Endothelial cell of umbilical vein (primary cell): ENCODE results near the gene ARHGAP28. TPM values are rescaled to one million over a fixed set of nuclear protein-coding genes. Genes with fewer than 3 reads are reported as not detected.

Experiments used
- BruUV-seq: library from RNA; stranded (reverse); fragments of 400-500 nt; replicated peaks from 2 replicates; lab custom pipeline; 2021; lab: Mats Ljungman, UMichigan
- CTCF ChIA-PET: fragments of 300-600, 350-600 bp; sonication (Branson Sonifier 250); formaldehyde crosslinking; loops from one replicate; lab custom pipeline; 2021; ENCODE audit warnings: antibody characterized with exemption, inconsistent platforms; lab: Charles Lee
- POLR2A ChIA-PET: fragments of 300-600, 350-600 bp; sonication (Branson Sonifier 250); formaldehyde crosslinking; loops from one replicate; lab custom pipeline; 2021; ENCODE audit warnings: antibody characterized with exemption, inconsistent platforms; lab: Charles Lee
- DNase-seq: peaks from one replicate; pipeline ENCODE4 v3.0.0-alpha.2; 2011; ENCODE audit warnings: low read depth, low spot score
- FAIRE-seq: peaks from 2 replicates; lab custom pipeline; 2011; peaks lifted over from hg19 to GRCh38; lab: Jason Lieb, UNC
- H2AFZ ChIP-seq: 2 replicates; pipeline ENCODE4 v1.6.0; 2012; ENCODE audit warnings: low read depth, low read length, control low read depth, inconsistent platforms
- H3K27ac ChIP-seq: 2 replicates; pipeline ENCODE4 v1.5.1; 2011; ENCODE audit warnings: low read depth, mild to moderate bottlenecking, control low read depth, low read length, moderate library complexity; ENCODE audit not compliant: insufficient read depth
- H3K27me3 ChIP-seq, 2 experiments: 2 replicates each; pipeline versions ENCODE4 v1.6.0 to v1.6.1; 2011; ENCODE audit warnings: low read length in 2 of 2, mixed read lengths in 1 of 2; ENCODE audit not compliant: control insufficient read depth in 2 of 2, insufficient read depth in 2 of 2
- H3K36me3 ChIP-seq, 2 experiments: 2 replicates in 1 of 2; 3 replicates in 1 of 2; pipeline ENCODE4 v1.5.1; 2011; ENCODE audit warnings: low read length in 2 of 2, mild to moderate bottlenecking in 1 of 2, moderate library complexity in 1 of 2; ENCODE audit not compliant: control insufficient read depth in 2 of 2, insufficient read depth in 2 of 2; ENCODE audit errors: extremely low read depth in 1 of 2
- H3K4me1 ChIP-seq: 3 replicates; pipeline ENCODE4 v1.5.1; 2011; ENCODE audit warnings: mild to moderate bottlenecking, low read length; ENCODE audit not compliant: control insufficient read depth, insufficient read depth; ENCODE audit errors: extremely low read depth
- H3K4me2 ChIP-seq: 2 replicates; pipeline ENCODE4 v1.6.1; 2011; ENCODE audit warnings: low read length, control low read depth, mixed read lengths; ENCODE audit not compliant: insufficient read depth
- H3K4me3 ChIP-seq, 3 experiments: fragments of 200-600 bp in 1 of 3; sonication (generic), shearing (Covaris generic) in 1 of 3; replicated peaks in 1 of 3; 2 replicates each; pipeline ENCODE4 v1.5.1; 2011 to 2016; ENCODE audit warnings: control low read depth in 3 of 3, low read length in 3 of 3, mild to moderate bottlenecking in 2 of 3, inconsistent platforms in 1 of 3, low read depth in 1 of 3, moderate library complexity in 1 of 3; ENCODE audit not compliant: insufficient read depth in 1 of 3
- H3K79me2 ChIP-seq: 2 replicates; pipeline ENCODE4 v1.6.0; 2012; ENCODE audit warnings: low read length, inconsistent platforms; ENCODE audit not compliant: control insufficient read depth, insufficient read depth
- H3K9ac ChIP-seq: replicated peaks from 2 replicates; pipeline ENCODE3; 2011; ENCODE audit warnings: low read length, control low read depth; ENCODE audit not compliant: insufficient read depth; ENCODE audit errors: extremely low read depth
- H3K9me1 ChIP-seq: replicated peaks from 3 replicates; pipeline ENCODE4 v1.6.0; 2011; ENCODE audit warnings: mild to moderate bottlenecking, low read length; ENCODE audit not compliant: control insufficient read depth, insufficient read depth; ENCODE audit errors: extremely low read depth
- H3K9me3 ChIP-seq: replicated peaks from 2 replicates; pipeline ENCODE4 v1.5.1; 2012; ENCODE audit warnings: low read length, inconsistent platforms; ENCODE audit not compliant: control insufficient read depth, insufficient read depth
- H4K20me1 ChIP-seq: replicated peaks from 2 replicates; pipeline ENCODE3; 2011; ENCODE audit warnings: mild to moderate bottlenecking, low read length; ENCODE audit not compliant: control insufficient read depth, insufficient read depth; ENCODE audit errors: extremely low read depth
- CTCF ChIP-seq, 2 donors: IDR thresholded peaks; 1 replicate in 1 of 2; 2 replicates in 1 of 2; pipeline ENCODE4 v1.5.1; 2011; ENCODE audit warnings: low read length in 2 of 2, mild to moderate bottlenecking in 2 of 2, moderate library complexity in 2 of 2, control low read depth in 1 of 2, inconsistent platforms in 1 of 2, low read depth in 1 of 2; ENCODE audit not compliant: insufficient read depth in 1 of 2; ENCODE audit errors: extremely low read depth in 1 of 2
- EZH2 ChIP-seq: IDR thresholded peaks from 2 replicates; pipeline ENCODE4 v1.6.1; 2012; ENCODE audit warnings: borderline replicate concordance, low read depth, mild to moderate bottlenecking, moderate library complexity, low read length, inconsistent platforms; ENCODE audit not compliant: severe bottlenecking
- FOS ChIP-seq: IDR thresholded peaks from 2 replicates; pipeline ENCODE4 v1.6.1; 2011; ENCODE audit warnings: mild to moderate bottlenecking, low read length, moderate library complexity, borderline replicate concordance; ENCODE audit not compliant: insufficient read depth
- GATA2 ChIP-seq: IDR thresholded peaks from 2 replicates; pipeline ENCODE4 v1.7.0; 2011; ENCODE audit warnings: low read depth, mild to moderate bottlenecking, moderate library complexity, mixed read lengths, low read length; ENCODE audit not compliant: insufficient read length, insufficient read depth
- JUN ChIP-seq: IDR thresholded peaks from 2 replicates; pipeline ENCODE4 v1.6.1; 2011; ENCODE audit warnings: borderline replicate concordance, low read depth; ENCODE audit not compliant: insufficient read length, insufficient read depth
- MAX ChIP-seq: IDR thresholded peaks from 2 replicates; pipeline ENCODE4 v1.6.1; 2011; ENCODE audit not compliant: insufficient read depth, insufficient read length
- MYC ChIP-seq: IDR thresholded peaks from one replicate; pipeline ENCODE4 v1.6.1; 2011; ENCODE audit warnings: mild to moderate bottlenecking, low read depth, low read length
- POLR2A ChIP-seq: IDR thresholded peaks from 2 replicates; pipeline ENCODE4 v1.6.1; 2012; ENCODE audit warnings: low read depth, mild to moderate bottlenecking, control low read depth, low read length
- POLR2AphosphoS5 ChIP-seq: IDR thresholded peaks from 2 replicates; pipeline ENCODE4 v1.6.1; 2012; ENCODE audit warnings: low read depth, mild to moderate bottlenecking, control low read depth, low read length, moderate library complexity; ENCODE audit not compliant: insufficient read depth
- dilution Hi-C: fragments of 300-500 bp; cut with MboI; formaldehyde crosslinking; loops from one replicate; pipeline ENCODE4 v1.15.0; 2019; ENCODE audit warnings: low sequenced_read_pairs; ENCODE audit not compliant: extremely low pct_ligation_motif_present
- intact Hi-C: fragments of 100-400 bp; cut with micrococcal nuclease; formaldehyde crosslinking; loops from one replicate; pipeline ENCODE4 v1.10.0; 2022
- polyA plus RNA-seq, 4 experiments: library from polyadenylated mRNA; depleted of rRNA in 3 of 4; stranded (reverse) in 3 of 4; unstranded in 1 of 4; fragments of >200 nt; gene quantifications; 2 replicates each; pipeline versions ENCODE4 v1.2.1 to v1.2.3, GENCODE V29; 2011 to 2012; ENCODE audit warnings: missing spikeins in 1 of 4
- total RNA-seq: library from RNA; stranded (reverse); gene quantifications from 2 replicates; pipeline ENCODE4 v1.2.3, GENCODE V29; 2021

The ARHGAP28 gene
- total and polyA plus RNA-seq, 2 donors (not counting 3 experiments of a cell fraction or from before 2014, with no cell fraction given) = 3.8 to 23.4 TPM

GRCh38 chr18:6874315-6874714 is 144.8 kb downstream of the ARHGAP28 start:
- DNase-seq = peak; percentile 25
- CTCF ChIA-PET = interaction anchor here (0.7 kb wide), 1 partner anchor 331 kb away, joined by 3 read pairs; no protein-coding TSS in a partner anchor
- Histone ChIP-seq H3K27ac (no peak overlapping the region), H3K9ac (no peak overlapping the region), H3K36me3 (no peaks in the 10 kb centered on the region), H3K9me3 (no peaks in the 10 kb centered on the region), H3K4me2 (no peak overlapping the region), H3K9me1 (no peaks in the 10 kb centered on the region), H3K79me2 (no peaks in the 10 kb centered on the region), H3K4me1 (no peaks in the 10 kb centered on the region), H3K4me3 (no peak overlapping the region), H4K20me1 (no peaks in the 10 kb centered on the region), H3K27me3 (no peaks in the 10 kb centered on the region), H2AFZ (no peak overlapping the region)
- no peak for FAIRE-seq
- dilution Hi-C loops (no loop called here), intact Hi-C loops (loop anchor here (5.0 kb wide), 1 partner anchor 147 kb away; the partner anchor contains the start of gene ARHGAP28)
- no peak for TF ChIP-seq POLR2A
- TF ChIP-seq EZH2 = no peak
- TF ChIP-seq POLR2AphosphoS5 = no peak
- TF ChIP-seq MYC = no peak
- TF ChIP-seq CTCF (IDR thresholded peaks at IDR 0.05; ENCODE audit: extremely low read depth in 1 of 2, insufficient read depth in 1 of 2, low read depth in 1 of 2, low read length in 2 of 2) = no peak
- TF ChIP-seq JUN = no peak
- TF ChIP-seq FOS = no peak
- TF ChIP-seq MAX = no peak
- no peak for TF ChIP-seq GATA2
- POLR2A ChIA-PET = no interaction called here
- no TSS peak for BruUV-seq
